ENCODE results near the gene SLC16A6. TPM values are rescaled to one million over a fixed set of nuclear protein-coding genes. Genes with fewer than 3 reads are reported as not detected.
A peak's percentile ranks its signal among the peaks of the same experiment; 100 is the strongest.
"Not testable (repeated sequence)": the region's sequence is repeated elsewhere in the genome, so short reads cannot be mapped to it uniquely, and the experiment has no call there.

SLC16A6 gene
- total RNA-seq, 1 donor from 2014 or later = 3.4 TPM

DNA sequence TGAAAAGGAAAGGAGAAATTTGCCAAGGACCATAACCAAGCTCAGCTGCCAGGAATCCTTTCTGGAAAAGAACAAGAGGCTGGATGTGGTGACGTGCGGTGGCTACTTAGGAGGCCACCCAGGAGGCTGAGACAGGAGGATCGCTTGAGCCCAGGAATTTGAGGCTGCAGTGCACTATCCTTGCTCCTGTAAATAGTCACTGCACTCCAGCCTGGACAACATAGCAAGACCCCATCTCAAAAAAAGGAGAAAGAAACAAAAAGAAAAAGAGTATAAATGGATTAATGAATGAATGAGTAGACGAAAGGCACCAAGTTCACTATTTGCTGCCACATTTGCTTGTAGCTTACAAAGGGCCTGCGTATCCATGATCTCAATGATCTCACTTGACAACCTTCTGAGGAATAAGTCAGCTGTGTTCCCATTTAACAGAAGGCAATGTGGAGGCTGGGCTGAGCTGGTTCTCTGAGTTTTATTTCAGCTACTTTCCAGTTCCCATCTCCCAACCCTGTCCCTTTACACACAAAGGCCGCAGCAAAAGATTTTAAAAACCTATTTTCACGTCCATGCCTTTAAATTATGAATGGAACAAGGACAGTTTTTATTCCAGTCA is 30.1 kb upstream of the SLC16A6 start:
- peaks cover 3% of the 10 kb centered on the region for H3K36me3 Mint-ChIP-seq (ENCODE audit: low read depth)
- no peaks in the 10 kb centered on the region for H3K27me3 Mint-ChIP-seq (ENCODE audit: low read depth)
- no peak for DNase-seq (ENCODE audit: low spot score)
- H3K9me3 Mint-ChIP-seq = peaks cover 3% of the 10 kb centered on the region
- H3K4me3 Mint-ChIP-seq (ENCODE audit: low read depth) = no peak overlapping the region
- no peak overlapping the region for H3K27ac Mint-ChIP-seq
- intact Hi-C loops (cut with micrococcal nuclease) = no loop called here
- peaks cover 18% of the 10 kb centered on the region for H3K4me1 Mint-ChIP-seq (ENCODE audit: low read depth)

- Mint-ChIP-seq H3K36me3 (ENCODE audit: low read depth) (peaks cover 5% of the 10 kb centered on the region), H3K4me3 (ENCODE audit: low read depth) (no peak overlapping the region), H3K27me3 (ENCODE audit: low read depth) (no peaks in the 10 kb centered on the region), H3K9me3 (peaks cover 4% of the 10 kb centered on the region), H3K27ac (no peak overlapping the region), H3K4me1 (ENCODE audit: low read depth) (peaks cover 19% of the 10 kb centered on the region)
- intact Hi-C loops (cut with micrococcal nuclease) = no loop called here
- DNase-seq (ENCODE audit: low spot score) = no peak
Measured at GRCh38 chr17:68320311-68320865, 29.5 kb upstream of the SLC16A6 start.

DNA sequence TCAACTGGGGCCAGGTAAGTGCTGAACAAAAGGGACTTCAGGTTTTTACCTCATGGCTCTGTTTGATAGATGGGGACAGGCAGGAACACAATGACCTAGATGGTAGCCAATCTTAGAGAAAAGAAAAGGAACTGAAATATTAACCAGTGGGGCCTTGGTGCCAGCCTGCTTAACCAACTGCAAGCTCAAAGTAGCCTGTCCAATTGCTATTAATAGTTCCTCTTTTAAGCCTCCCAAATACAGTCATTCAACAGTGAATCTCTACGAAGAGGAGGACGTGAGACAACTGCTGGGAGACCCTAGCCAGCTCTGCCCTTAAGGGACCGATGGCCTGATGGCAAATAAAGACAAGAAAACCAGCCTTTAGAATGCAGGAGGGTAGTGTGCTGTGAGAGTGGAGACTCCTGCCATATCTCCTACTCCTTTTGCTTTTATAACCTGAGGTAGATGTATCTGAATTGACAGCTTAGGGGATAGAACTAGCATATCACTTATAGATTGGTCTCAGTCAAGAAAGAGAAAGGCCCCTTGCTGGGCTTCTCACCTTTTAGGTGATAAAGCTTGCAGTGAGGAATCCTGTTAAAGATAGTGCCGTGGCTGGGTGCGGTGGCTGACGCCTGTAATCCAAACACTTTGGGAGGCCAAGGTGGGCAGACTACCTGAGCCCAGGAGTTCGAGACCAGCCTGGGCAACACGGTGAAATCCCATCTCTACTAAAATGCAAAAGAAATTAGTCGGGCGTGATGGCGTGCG is 28.7 kb upstream of the SLC16A6 start:
- H3K27me3 Mint-ChIP-seq (ENCODE audit: low read depth) = no peaks in the 10 kb centered on the region
- H3K9me3 Mint-ChIP-seq = peaks cover 4% of the 10 kb centered on the region
- DNase-seq (ENCODE audit: low spot score) = no peak
- peaks cover 5% of the 10 kb centered on the region for H3K36me3 Mint-ChIP-seq (ENCODE audit: low read depth)
- H3K4me1 Mint-ChIP-seq (ENCODE audit: low read depth) = peaks cover 25% of the 10 kb centered on the region
- H3K4me3 Mint-ChIP-seq (ENCODE audit: low read depth) = no peak overlapping the region
- intact Hi-C loops (cut with micrococcal nuclease) = no loop called here
- no peak overlapping the region for H3K27ac Mint-ChIP-seq

- no peak for DNase-seq (ENCODE audit: low spot score)
- Mint-ChIP-seq H3K27ac (no peak overlapping the region), H3K9me3 (peaks cover 4% of the 10 kb centered on the region), H3K27me3 (ENCODE audit: low read depth) (no peaks in the 10 kb centered on the region), H3K36me3 (ENCODE audit: low read depth) (peaks cover 5% of the 10 kb centered on the region), H3K4me1 (ENCODE audit: low read depth) (peaks cover 24% of the 10 kb centered on the region), H3K4me3 (ENCODE audit: low read depth) (no peak overlapping the region)
- intact Hi-C loops (cut with micrococcal nuclease) = no loop called here
Measured at GRCh38 chr17:68318103-68318991, 27.4 kb upstream of the SLC16A6 start.

GRCh38 chr17:68317458-68317857 is 26.5 kb upstream of the SLC16A6 start:
- Mint-ChIP-seq H3K36me3 (ENCODE audit: low read depth) (peaks cover 7% of the 10 kb centered on the region), H3K27ac (no peak overlapping the region), H3K4me1 (ENCODE audit: low read depth) (peaks cover 28% of the 10 kb centered on the region), H3K4me3 (ENCODE audit: low read depth) (no peak overlapping the region), H3K27me3 (ENCODE audit: low read depth) (no peaks in the 10 kb centered on the region), H3K9me3 (peaks cover 4% of the 10 kb centered on the region)
- DNase-seq (ENCODE audit: low spot score) = no peak
- intact Hi-C loops (cut with micrococcal nuclease) = no loop called here

DNA sequence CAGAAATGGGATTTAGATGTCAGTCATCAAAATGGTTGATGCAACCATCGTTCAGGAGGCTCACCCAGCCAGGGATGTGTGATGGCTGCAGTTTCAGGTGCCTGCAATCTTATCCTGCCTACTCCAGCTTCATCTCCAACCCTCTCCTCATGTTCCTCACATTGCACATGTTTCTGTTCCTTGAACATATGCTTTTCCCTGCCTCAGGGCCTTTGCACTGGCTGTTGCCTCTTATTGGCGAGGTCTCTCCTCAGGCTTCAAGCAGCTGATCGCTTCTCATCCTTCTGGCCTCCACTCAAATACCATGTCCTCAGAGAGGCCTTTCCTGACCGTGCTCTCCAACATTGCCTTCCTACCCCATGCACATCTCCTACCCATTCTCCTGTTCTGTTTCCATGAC is 25.0 kb upstream of the SLC16A6 start:
- no peak overlapping the region for H3K27ac Mint-ChIP-seq
- no peaks in the 10 kb centered on the region for H3K27me3 Mint-ChIP-seq (ENCODE audit: low read depth)
- H3K4me1 Mint-ChIP-seq (ENCODE audit: low read depth) = peaks cover 38% of the 10 kb centered on the region
- DNase-seq (ENCODE audit: low spot score) = no peak
- H3K36me3 Mint-ChIP-seq (ENCODE audit: low read depth) = peaks cover 11% of the 10 kb centered on the region
- H3K4me3 Mint-ChIP-seq (ENCODE audit: low read depth) = no peak overlapping the region
- H3K9me3 Mint-ChIP-seq = peaks cover 4% of the 10 kb centered on the region
- intact Hi-C loops (cut with micrococcal nuclease) = no loop called here

GRCh38 chr17:68314916-68315535 is 24.1 kb upstream of the SLC16A6 start:
- Mint-ChIP-seq H3K4me1 (ENCODE audit: low read depth) (peaks cover 45% of the 10 kb centered on the region), H3K27ac (no peak overlapping the region), H3K27me3 (ENCODE audit: low read depth) (no peaks in the 10 kb centered on the region), H3K36me3 (ENCODE audit: low read depth) (peaks cover 11% of the 10 kb centered on the region), H3K4me3 (ENCODE audit: low read depth) (no peak overlapping the region), H3K9me3 (peaks cover 4% of the 10 kb centered on the region)
- no peak for DNase-seq (ENCODE audit: low spot score)
- intact Hi-C loops (cut with micrococcal nuclease) = loop anchor here (5.0 kb wide), 1 partner anchor 32 kb away; no protein-coding TSS in a partner anchor

- no peak overlapping the region for H3K27ac Mint-ChIP-seq
Measured at GRCh38 chr17:68310152-68310551, 19.2 kb upstream of the SLC16A6 start.

DNA sequence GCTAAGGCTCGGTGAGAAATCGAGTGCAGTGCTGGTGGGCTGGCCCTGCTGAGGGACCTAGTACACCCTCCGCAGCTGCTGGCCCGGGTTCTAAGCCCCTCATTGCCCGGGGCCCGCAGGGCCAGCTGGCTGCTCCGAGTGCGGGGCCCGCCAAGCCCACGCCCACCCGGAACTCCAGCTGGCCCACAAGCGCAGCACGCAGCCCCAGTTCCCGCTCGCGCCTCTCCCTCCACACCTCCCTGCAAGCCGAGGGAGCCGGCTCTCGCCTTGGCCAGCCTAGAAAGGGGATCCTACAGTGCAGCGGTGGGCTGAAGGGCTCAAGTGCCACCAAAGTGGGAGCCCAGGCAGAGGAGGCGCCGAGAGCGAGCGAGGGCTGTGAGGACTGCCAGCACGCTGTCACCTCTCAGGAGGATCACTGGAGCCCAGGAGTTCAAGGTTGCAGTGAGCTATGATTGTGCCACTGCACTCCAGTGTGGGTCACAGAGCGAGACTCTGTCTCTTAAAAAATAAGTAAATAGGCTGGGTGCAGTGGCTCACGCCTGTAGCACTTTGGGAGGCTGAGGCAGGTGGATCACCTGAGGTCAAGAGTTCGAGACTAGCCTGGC is 18.2 kb upstream of the SLC16A6 start:
- DNase-seq (ENCODE audit: low spot score); H3K27ac Mint-ChIP-seq; intact Hi-C loops (cut with micrococcal nuclease); H3K4me3 Mint-ChIP-seq (ENCODE audit: low read depth); H3K27me3 Mint-ChIP-seq (ENCODE audit: low read depth); H3K9me3 Mint-ChIP-seq: not testable (repeated sequence)
- H3K4me1 Mint-ChIP-seq (ENCODE audit: low read depth) = peaks cover 35% of the 10 kb centered on the region
- H3K36me3 Mint-ChIP-seq (ENCODE audit: low read depth) = peaks cover 21% of the 10 kb centered on the region

More at GRCh38 chr17:68310152-68310551, 19.2 kb upstream of the SLC16A6 start:
- Mint-ChIP-seq H3K27me3 (ENCODE audit: low read depth) (no peaks in the 10 kb centered on the region), H3K4me1 (ENCODE audit: low read depth) (peaks cover 40% of the 10 kb centered on the region), H3K9me3 (no peaks in the 10 kb centered on the region), H3K4me3 (ENCODE audit: low read depth) (no peak overlapping the region), H3K36me3 (ENCODE audit: low read depth) (peaks cover 21% of the 10 kb centered on the region)
- intact Hi-C loops (cut with micrococcal nuclease) = loop anchor here (2.0 to 5.0 kb wide), 2 partner anchors 13 to 37 kb away; no protein-coding TSS in a partner anchor
- DNase-seq (ENCODE audit: low spot score) = peak; percentile 24

- intact Hi-C loops (cut with micrococcal nuclease); H3K27ac Mint-ChIP-seq: not testable (repeated sequence)
Measured at GRCh38 chr17:68308486-68308885, 17.6 kb upstream of the SLC16A6 start.

GRCh38 chr17:68307443-68307842 is 16.5 kb upstream of the SLC16A6 start:
- Mint-ChIP-seq H3K27ac (no peak overlapping the region), H3K4me3 (ENCODE audit: low read depth) (no peak overlapping the region), H3K36me3 (ENCODE audit: low read depth) (peaks cover 19% of the 10 kb centered on the region), H3K27me3 (ENCODE audit: low read depth) (no peaks in the 10 kb centered on the region), H3K9me3 (no peaks in the 10 kb centered on the region), H3K4me1 (ENCODE audit: low read depth) (peaks cover 27% of the 10 kb centered on the region)
- intact Hi-C loops (cut with micrococcal nuclease) = no loop called here
- no peak for DNase-seq (ENCODE audit: low spot score)

More at GRCh38 chr17:68308486-68308885, 17.6 kb upstream of the SLC16A6 start:
- not testable (repeated sequence) for H3K9me3 Mint-ChIP-seq; DNase-seq (ENCODE audit: low spot score); H3K27me3 Mint-ChIP-seq (ENCODE audit: low read depth); H3K4me3 Mint-ChIP-seq (ENCODE audit: low read depth)
- H3K36me3 Mint-ChIP-seq (ENCODE audit: low read depth) = peaks cover 21% of the 10 kb centered on the region
- H3K4me1 Mint-ChIP-seq (ENCODE audit: low read depth) = peaks cover 30% of the 10 kb centered on the region

DNA sequence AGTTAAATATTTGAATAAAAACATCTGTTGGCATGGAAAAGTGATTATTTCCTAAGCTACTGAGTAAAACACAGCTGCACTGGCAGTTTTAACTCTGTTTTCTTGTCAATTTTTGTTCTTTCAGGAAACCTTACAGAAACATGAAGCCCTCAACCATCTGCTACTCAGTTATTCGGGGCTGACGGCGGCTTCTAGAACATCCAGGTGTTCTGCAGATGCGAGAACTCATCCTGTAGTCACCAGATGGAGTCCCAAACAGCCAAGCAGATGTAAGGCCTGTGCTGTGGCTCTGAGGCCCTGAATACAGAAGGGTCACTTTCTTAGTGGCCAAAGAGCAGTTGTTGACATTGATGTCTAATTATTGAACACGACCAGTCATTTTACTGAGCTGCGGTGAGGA is 15.9 kb upstream of the SLC16A6 start:
- Mint-ChIP-seq H3K27ac (no peak overlapping the region), H3K27me3 (ENCODE audit: low read depth) (no peaks in the 10 kb centered on the region), H3K4me3 (ENCODE audit: low read depth) (no peak overlapping the region), H3K4me1 (ENCODE audit: low read depth) (peaks cover 23% of the 10 kb centered on the region), H3K9me3 (no peaks in the 10 kb centered on the region), H3K36me3 (ENCODE audit: low read depth) (peaks cover 15% of the 10 kb centered on the region)
- intact Hi-C loops (cut with micrococcal nuclease) = no loop called here
- DNase-seq (ENCODE audit: low spot score) = no peak

Measured in activated T-helper 2 cell treated with anti-CD3 and anti-CD28 coated beads, Interferon-gamma antibody, Interleukin-2, Interleukin-4, amounts not matched to agents 10 μg/mL and 5 μg/mL and 100 μg/mL, durations not matched to agents 14 hours and 24 hours and 36 hours (primary cell).